Prostate gland (tissue), 2 donors: Measurements from ENCODE around the gene STIM1. TPM values are rescaled to one million over a fixed set of nuclear protein-coding genes. Genes with fewer than 3 reads are reported as not detected.
A peak's percentile ranks its signal among the peaks of the same experiment; 100 is the strongest.

Source experiments
- DNase-seq: peaks from one replicate; pipeline ENCODE4 v3.0.0-alpha.2; 2019; ENCODE audit warnings: low spot score
- H3K27ac ChIP-seq, 2 donors: fragments of 200-600 bp; sonication (generic); 2 replicates each; pipeline ENCODE4 v1.5.1; 2017 to 2019
- H3K27me3 ChIP-seq: fragments of 200-600 bp; sonication (generic); replicated peaks from 2 replicates; pipeline ENCODE4 v1.5.1; 2019; ENCODE audit not compliant: insufficient read depth
- H3K36me3 ChIP-seq, 2 donors: fragments of 200-600 bp; sonication (generic); 1 replicate in 1 of 2; 2 replicates in 1 of 2; pipeline versions ENCODE4 v1.5.1 to v1.8.1; 2017 to 2019
- H3K4me1 ChIP-seq: fragments of 200-600 bp; sonication (generic); replicated peaks from 2 replicates; pipeline ENCODE4 v1.5.1; 2019
- H3K4me3 ChIP-seq, 2 donors: fragments of 200-600 bp; sonication (generic); 2 replicates each; pipeline ENCODE4 v1.5.1; 2017 to 2019
- H3K9me3 ChIP-seq: fragments of 200-600 bp; sonication (generic); 2 replicates; pipeline ENCODE4 v1.5.1; 2017
- POLR2A ChIP-seq: fragments of 450-650 bp; IDR thresholded peaks from one replicate; pipeline ENCODE4 v1.6.1; 2016; ENCODE audit warnings: antibody characterized with exemption, mild to moderate bottlenecking
- POLR2AphosphoS5 ChIP-seq: sonication (generic); formaldehyde crosslinking; IDR thresholded peaks from one replicate; pipeline ENCODE4 v1.6.1; 2017; ENCODE audit warnings: antibody characterized with exemption
- WGBS: methylation state at CpG from one replicate; pipeline ENCODE4 v1.1.5; 2018; 5-methylcytosine and 5-hydroxymethylcytosine counted together
- intact Hi-C: fragments of 100-400 bp; cut with DNase I; formaldehyde crosslinking; loops from one replicate; pipeline ENCODE4 v1.14.2; 2022
- total RNA-seq, 2 donors: library from RNA; depleted of rRNA; stranded (reverse); fragments of >200 nt; gene quantifications; one replicate each; pipeline ENCODE4 v1.1.0, GENCODE V29; 2016
- TF ChIP-seq, protein P1 (sequence below), 4 experiments: fragments of 200-600 bp in 2 of 4; fragments of 450-650 bp in 2 of 4; sonication (generic) in 2 of 4; IDR thresholded peaks; 1 replicate in 3 of 4; 2 replicates in 1 of 4; pipeline ENCODE4 v1.5.1; 2016 to 2019; ENCODE audit warnings: antibody characterized with exemption in 4 of 4, mild to moderate bottlenecking in 2 of 4, moderate library complexity in 2 of 4

STIM1 gene
- total RNA-seq, 2 donors from 2014 or later, result 34.1 to 65.0 TPM

DNA sequence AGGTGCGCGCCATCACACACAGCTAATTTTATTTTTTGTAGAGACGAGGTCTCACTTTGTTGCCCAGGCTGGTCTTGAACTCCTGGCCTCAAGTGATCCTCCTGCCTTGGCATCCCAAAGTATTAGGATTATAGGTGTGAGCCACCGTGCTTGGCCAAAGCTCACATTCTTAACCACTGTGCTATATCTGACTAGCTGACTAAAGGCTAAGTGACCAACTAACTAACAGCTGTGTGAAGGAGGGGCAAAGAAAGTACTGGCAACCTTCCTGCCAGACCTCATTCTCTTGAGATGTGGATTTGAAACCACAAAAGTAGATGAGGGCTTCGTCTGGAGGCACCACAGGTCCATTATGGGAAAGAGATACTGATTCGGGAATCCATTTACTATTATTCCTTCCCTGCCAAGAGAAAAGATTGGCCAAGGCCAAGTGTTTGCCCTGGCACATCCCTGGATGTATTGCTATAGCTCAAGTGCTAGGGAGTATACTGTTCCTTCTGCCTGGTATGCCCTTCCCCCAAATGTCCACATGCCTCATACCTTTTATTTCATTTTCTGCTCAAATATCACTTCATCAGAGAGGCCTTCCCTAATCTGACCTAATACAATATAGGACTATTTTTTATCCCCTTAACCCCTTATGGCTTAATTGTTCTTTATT, 186.4 kb downstream of the STIM1 start:
- no peak for DNase-seq
- TF ChIP-seq POLR2A (no peak), POLR2AphosphoS5 (no peak)
- TF ChIP-seq, protein P1, sequence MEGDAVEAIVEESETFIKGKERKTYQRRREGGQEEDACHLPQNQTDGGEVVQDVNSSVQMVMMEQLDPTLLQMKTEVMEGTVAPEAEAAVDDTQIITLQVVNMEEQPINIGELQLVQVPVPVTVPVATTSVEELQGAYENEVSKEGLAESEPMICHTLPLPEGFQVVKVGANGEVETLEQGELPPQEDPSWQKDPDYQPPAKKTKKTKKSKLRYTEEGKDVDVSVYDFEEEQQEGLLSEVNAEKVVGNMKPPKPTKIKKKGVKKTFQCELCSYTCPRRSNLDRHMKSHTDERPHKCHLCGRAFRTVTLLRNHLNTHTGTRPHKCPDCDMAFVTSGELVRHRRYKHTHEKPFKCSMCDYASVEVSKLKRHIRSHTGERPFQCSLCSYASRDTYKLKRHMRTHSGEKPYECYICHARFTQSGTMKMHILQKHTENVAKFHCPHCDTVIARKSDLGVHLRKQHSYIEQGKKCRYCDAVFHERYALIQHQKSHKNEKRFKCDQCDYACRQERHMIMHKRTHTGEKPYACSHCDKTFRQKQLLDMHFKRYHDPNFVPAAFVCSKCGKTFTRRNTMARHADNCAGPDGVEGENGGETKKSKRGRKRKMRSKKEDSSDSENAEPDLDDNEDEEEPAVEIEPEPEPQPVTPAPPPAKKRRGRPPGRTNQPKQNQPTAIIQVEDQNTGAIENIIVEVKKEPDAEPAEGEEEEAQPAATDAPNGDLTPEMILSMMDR (IDR thresholded peaks at IDR 0.05), result no peak
- H3K27ac ChIP-seq, result no peak overlapping the region
- no peaks in the 10 kb centered on the region for H3K9me3 ChIP-seq
- H3K4me1 ChIP-seq, result no peaks in the 10 kb centered on the region
- intact Hi-C loops, result no loop called here
- H3K4me3 ChIP-seq, result no peak overlapping the region
- no peaks in the 10 kb centered on the region for H3K36me3 ChIP-seq
- H3K27me3 ChIP-seq, result no peaks in the 10 kb centered on the region
- WGBS, result 92% methylated on average over 6 of the region's 6 CpGs

DNA sequence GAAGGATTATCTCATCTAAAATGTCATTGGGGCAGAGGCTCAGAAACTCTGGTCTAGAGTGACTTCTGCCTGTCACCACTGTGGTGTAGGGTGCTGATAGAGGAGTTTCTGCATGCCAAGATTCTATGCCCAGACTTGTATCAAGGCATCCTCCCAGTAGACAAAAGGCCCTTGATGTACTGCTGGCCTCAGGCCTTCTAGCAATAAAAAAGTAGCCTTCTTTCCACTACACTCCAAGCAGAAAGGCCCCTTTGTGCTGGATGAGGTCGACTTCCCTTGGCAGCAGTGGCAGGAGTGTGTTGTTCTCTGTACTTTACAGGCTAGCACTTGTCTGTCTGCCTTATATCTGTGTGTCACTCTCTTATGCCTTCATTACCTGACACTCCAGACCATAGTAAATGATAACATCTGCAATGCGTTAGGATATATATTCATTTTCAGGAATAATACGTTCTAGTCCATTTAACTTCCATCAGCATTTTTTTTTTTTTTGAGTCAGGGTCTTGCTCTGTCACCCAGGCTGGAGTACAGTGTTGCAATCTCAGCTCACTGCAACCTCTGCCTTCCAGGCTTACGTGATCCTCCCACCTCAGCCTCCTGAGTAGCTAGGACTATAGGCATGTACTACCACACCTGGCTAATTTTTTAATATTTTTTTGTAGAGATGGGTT, 189.6 kb downstream of the STIM1 start:
- no peaks in the 10 kb centered on the region for H3K9me3 ChIP-seq
- no peaks in the 10 kb centered on the region for H3K36me3 ChIP-seq
- TF ChIP-seq POLR2AphosphoS5 (peak; percentile 60), POLR2A (no peak)
- TF ChIP-seq, protein P1 (IDR thresholded peaks at IDR 0.05), result no peak
- intact Hi-C loops, result no loop called here
- 23% methylated on average over 4 of the region's 4 CpGs for WGBS
- no peaks in the 10 kb centered on the region for H3K27me3 ChIP-seq
- no peak overlapping the region for H3K27ac ChIP-seq
- no peaks in the 10 kb centered on the region for H3K4me1 ChIP-seq
- no peak overlapping the region for H3K4me3 ChIP-seq
- peak; percentile 65 for DNase-seq

DNA sequence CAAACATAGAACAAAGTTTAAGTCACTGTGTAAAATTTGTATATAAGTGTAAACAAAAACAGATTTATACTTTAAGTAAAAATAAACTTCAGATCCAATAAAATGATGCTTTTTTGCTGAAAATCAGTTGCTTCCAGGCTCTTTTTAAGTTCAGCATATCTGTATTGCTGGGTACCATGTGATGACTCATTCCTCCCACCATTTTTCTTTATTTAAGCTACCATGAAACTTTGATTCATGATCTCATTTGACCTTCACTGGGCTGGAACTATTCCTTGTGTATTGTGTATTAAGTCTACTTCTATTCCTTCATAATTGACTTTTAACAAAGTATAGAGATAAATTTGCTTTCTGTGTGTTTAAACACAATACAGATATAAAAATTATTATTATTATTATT, 192.9 kb downstream of the STIM1 start:
- H3K27ac ChIP-seq, result no peak overlapping the region
- H3K36me3 ChIP-seq, result no peaks in the 10 kb centered on the region
- H3K9me3 ChIP-seq, result no peaks in the 10 kb centered on the region
- no peaks in the 10 kb centered on the region for H3K4me1 ChIP-seq
- intact Hi-C loops, result no loop called here
- H3K27me3 ChIP-seq, result no peaks in the 10 kb centered on the region
- no peak for DNase-seq
- no peak overlapping the region for H3K4me3 ChIP-seq
- no peak for TF ChIP-seq POLR2AphosphoS5
- no peak for TF ChIP-seq POLR2A
- TF ChIP-seq, protein P1 (IDR thresholded peaks at IDR 0.05), result no peak

DNA sequence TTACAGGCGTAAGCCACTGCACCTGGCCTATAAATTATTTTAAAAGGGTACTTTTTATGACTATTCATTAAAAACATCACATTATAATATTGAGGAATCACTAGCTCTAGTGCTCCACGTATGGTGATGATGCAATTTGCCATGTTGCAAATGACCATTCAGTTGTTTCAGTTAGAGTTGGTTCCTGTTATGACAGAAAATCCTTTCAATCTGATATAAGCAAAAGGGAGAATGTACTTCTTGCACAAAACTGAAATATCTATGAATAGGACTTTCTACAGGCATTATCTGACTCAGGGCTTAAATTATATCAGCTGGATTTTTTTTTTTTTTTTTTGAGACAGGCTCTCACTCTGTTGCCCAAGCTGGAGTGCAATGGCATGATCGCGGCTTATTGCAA, 193.5 kb downstream of the STIM1 start:
- intact Hi-C loops, result no loop called here
- 92% methylated on average over 4 of the region's 4 CpGs for whole genome bisulfite sequencing

More for the DNA sequence above, 193.5 kb downstream of the STIM1 start:
- Histone ChIP-seq H3K27me3 (no peaks in the 10 kb centered on the region), H3K27ac (no peak overlapping the region), H3K4me3 (no peak overlapping the region), H3K4me1 (no peaks in the 10 kb centered on the region), H3K9me3 (no peaks in the 10 kb centered on the region), H3K36me3 (no peaks in the 10 kb centered on the region)
- TF ChIP-seq POLR2AphosphoS5 (no peak), POLR2A (no peak)
- TF ChIP-seq, protein P1 (IDR thresholded peaks at IDR 0.05), result no peak
- DNase-seq, result no peak
